GM12865 (cell line): ENCODE data around the gene HIPK4.
"Not testable (repeated sequence)": the region's sequence is repeated elsewhere in the genome, so short reads cannot be mapped to it uniquely, and the experiment has no call there.

ENCODE experiments used
- DNase-seq: peaks from one replicate; pipeline ENCODE4 v3.0.0; 2010; ENCODE audit warnings: low read depth
- H3K4me3 ChIP-seq: 2 replicates; pipeline ENCODE4 v1.5.1; 2011; ENCODE audit warnings: mild to moderate bottlenecking, low read depth, low read length, control low read depth
- TF ChIP-seq, protein P1 (sequence below): IDR thresholded peaks from 2 replicates; pipeline ENCODE4 v1.5.1; 2011; ENCODE audit warnings: low read length, control low read depth, low read depth, inconsistent platforms; ENCODE audit not compliant: insufficient read depth; ENCODE audit errors: missing control alignments

Gene HIPK4

GRCh38 chr19:40378509-40378908, 11.5 kb downstream of the HIPK4 start:
- DNase-seq: no peak
- H3K4me3 ChIP-seq: no peak overlapping the region
- TF ChIP-seq, protein P1, sequence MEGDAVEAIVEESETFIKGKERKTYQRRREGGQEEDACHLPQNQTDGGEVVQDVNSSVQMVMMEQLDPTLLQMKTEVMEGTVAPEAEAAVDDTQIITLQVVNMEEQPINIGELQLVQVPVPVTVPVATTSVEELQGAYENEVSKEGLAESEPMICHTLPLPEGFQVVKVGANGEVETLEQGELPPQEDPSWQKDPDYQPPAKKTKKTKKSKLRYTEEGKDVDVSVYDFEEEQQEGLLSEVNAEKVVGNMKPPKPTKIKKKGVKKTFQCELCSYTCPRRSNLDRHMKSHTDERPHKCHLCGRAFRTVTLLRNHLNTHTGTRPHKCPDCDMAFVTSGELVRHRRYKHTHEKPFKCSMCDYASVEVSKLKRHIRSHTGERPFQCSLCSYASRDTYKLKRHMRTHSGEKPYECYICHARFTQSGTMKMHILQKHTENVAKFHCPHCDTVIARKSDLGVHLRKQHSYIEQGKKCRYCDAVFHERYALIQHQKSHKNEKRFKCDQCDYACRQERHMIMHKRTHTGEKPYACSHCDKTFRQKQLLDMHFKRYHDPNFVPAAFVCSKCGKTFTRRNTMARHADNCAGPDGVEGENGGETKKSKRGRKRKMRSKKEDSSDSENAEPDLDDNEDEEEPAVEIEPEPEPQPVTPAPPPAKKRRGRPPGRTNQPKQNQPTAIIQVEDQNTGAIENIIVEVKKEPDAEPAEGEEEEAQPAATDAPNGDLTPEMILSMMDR: no peak

- no peak for DNase-seq
- no peak overlapping the region for H3K4me3 ChIP-seq
- TF ChIP-seq, protein P1: no peak
Measured at GRCh38 chr19:40377876-40378385, 12.1 kb downstream of the HIPK4 start.

- no peak for DNase-seq
- TF ChIP-seq, protein P1: no peak
- no peak overlapping the region for H3K4me3 ChIP-seq
Measured at GRCh38 chr19:40376286-40376862, 13.6 kb downstream of the HIPK4 start.

- no peak for DNase-seq
- TF ChIP-seq, protein P1: no peak
Measured at GRCh38 chr19:40374084-40374483, 15.9 kb downstream of the HIPK4 start.

DNA sequence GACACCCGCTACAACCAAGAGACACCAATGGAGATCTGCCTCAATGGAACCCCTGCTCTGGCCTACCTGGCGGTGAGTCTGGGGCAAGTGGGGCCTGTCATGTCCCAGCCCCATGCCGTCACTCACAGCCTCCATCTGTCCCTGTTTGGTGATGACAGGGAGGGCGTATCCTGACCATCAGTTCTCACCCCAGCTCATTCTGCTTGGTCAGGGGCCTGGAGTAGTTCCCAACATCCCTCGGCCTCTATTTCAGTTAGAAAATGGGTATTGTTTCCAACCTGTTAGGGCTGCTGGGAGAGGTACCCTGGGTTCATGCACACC, 18.2 kb downstream of the HIPK4 start:
- TF ChIP-seq, protein P1: no peak
- no peak for DNase-seq
- no peak overlapping the region for H3K4me3 ChIP-seq

More at GRCh38 chr19:40374084-40374483, 15.9 kb downstream of the HIPK4 start:
- no peak overlapping the region for H3K4me3 ChIP-seq

GRCh38 chr19:40370997-40371801, 18.8 kb downstream of the HIPK4 start:
- no peak for DNase-seq
- TF ChIP-seq, protein P1: no peak
- H3K4me3 ChIP-seq: no peak overlapping the region

GRCh38 chr19:40370253-40370652, 19.7 kb downstream of the HIPK4 start:
- H3K4me3 ChIP-seq: not testable (repeated sequence)

More at GRCh38 chr19:40370253-40370652, 19.7 kb downstream of the HIPK4 start:
- not testable (repeated sequence) for DNase-seq
